T-helper 22 cell (primary cell): ENCODE measurements around the gene ENG.
A peak's percentile ranks its signal among the peaks of the same experiment; 100 is the strongest.

ENCODE experiments used
- DNase-seq: peaks from one replicate; pipeline ENCODE4 v3.0.0-alpha.2; 2020; ENCODE audit warnings: low read depth

ENG gene

GRCh38 chr9:127773272-127773671, 81.2 kb downstream of the ENG start:
- DNase-seq = no peak

DNA sequence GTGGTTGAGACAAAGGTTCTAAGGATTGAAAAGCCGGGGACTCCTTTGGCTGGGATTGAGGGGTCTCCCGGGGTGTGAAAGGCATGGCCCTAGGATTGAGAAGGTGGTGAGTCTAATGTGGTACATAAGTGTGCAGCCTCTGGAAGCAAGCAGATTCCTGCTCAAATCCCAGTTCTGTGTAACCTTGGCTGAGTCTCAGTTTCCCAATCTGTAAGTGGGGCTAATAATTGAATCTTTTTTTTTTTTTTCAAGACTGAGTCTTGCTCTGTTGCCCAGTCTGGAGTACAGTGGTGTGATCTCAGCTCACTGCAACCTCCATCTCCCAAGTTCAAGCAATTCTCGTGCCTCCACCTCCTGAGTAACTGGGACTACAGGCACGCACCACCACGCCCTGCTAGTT, 81.9 kb downstream of the ENG start:
- no peak for DNase-seq

DNA sequence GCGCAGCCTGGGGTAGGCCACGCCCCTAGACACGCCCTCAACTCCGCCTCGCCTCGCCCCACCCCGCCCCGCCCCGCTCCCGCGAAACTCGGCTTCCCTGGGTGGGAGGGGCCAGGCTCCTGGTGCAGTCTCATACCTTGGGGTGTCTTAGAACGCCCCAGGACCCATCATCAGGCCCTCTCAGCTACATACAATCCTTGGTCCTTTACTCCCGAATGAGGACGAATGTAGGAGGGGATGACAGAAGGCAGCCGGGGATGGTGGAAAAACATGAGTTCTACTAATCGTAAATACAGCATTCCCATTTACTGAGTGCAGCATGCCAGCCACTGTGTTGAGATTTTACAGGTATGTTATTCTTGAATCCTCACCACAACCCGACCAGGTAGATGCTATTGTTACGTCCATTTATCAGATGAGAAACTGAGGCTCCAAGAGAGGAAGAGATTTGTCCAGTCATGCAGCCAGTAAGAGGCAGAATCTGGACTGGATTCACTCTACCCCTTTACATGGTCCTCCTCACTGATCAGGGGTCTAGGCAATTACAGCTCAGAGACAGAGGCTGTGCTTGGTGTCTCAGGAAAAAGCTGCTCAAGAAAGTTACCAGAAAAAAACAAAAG, 82.8 kb downstream of the ENG start:
- DNase-seq = no peak

- peak; percentile 91 for DNase-seq
Observed at GRCh38 chr9:127770905-127771569, 83.4 kb downstream of the ENG start.

DNA sequence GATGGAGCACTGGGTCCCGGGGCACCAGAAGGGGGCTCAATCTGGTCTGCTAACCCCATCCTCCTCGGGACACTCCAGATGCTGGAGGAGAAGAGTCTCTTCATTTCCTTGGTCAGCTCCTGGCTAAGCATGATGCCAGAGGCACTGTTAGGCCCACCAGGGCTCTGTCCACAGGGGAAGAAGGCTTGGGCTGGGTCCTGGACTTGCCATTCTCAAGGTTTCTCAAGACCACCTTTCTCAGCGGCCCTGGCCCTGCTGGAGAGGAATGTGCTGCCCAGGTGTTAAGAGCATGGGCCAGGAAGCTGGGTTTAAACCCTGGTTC, 83.9 kb downstream of the ENG start:
- no peak for DNase-seq

GRCh38 chr9:127769929-127770582, 84.4 kb downstream of the ENG start:
- no peak for DNase-seq

GRCh38 chr9:127769101-127769500, 85.4 kb downstream of the ENG start:
- DNase-seq = no peak

- no peak for DNase-seq
Observed at GRCh38 chr9:127768698-127769097, 85.8 kb downstream of the ENG start.

DNA sequence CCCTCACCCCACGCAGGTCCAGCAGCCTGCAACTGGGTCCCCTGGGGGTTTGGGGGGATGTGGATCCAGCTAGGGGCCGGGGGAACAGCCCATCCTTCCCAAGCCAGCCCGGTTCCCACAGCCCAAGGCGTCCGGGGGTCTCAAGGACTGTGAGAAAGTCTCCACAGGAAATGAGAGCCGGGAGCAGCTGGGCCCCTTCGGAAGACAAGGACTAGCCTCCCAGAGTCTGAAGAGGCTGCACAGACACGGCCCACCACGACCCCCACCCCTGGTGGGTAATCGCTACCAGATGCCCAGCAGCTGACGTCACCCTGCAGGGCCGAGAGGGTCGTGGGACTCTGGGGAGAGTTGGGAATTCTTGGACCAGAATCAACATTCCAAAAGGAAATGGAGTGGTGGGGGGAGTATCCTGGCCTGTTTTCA, 86.5 kb downstream of the ENG start:
- DNase-seq = no peak

GRCh38 chr9:127767410-127767809, 87.0 kb downstream of the ENG start:
- no peak for DNase-seq

GRCh38 chr9:127765418-127765817, 89.0 kb downstream of the ENG start:
- DNase-seq = no peak
